Transverse colon (tissue), 3 donors: ENCODE results near the gene TWF2.

Experiments
- EP300 ChIP-seq: sonication (generic); formaldehyde crosslinking; IDR thresholded peaks from one replicate; pipeline ENCODE4 v1.6.1; 2017; ENCODE audit warnings: antibody characterized with exemption, low read depth
- POLR2A ChIP-seq: fragments of 450-650 bp; IDR thresholded peaks from one replicate; pipeline ENCODE4 v1.6.1; 2016; ENCODE audit warnings: antibody characterized with exemption, mild to moderate bottlenecking, moderate library complexity
- POLR2AphosphoS5 ChIP-seq, 3 donors: sonication (generic); formaldehyde crosslinking; IDR thresholded peaks; one replicate each; pipeline ENCODE4 v1.6.1; 2016; ENCODE audit warnings: antibody characterized with exemption in 3 of 3

DNA sequence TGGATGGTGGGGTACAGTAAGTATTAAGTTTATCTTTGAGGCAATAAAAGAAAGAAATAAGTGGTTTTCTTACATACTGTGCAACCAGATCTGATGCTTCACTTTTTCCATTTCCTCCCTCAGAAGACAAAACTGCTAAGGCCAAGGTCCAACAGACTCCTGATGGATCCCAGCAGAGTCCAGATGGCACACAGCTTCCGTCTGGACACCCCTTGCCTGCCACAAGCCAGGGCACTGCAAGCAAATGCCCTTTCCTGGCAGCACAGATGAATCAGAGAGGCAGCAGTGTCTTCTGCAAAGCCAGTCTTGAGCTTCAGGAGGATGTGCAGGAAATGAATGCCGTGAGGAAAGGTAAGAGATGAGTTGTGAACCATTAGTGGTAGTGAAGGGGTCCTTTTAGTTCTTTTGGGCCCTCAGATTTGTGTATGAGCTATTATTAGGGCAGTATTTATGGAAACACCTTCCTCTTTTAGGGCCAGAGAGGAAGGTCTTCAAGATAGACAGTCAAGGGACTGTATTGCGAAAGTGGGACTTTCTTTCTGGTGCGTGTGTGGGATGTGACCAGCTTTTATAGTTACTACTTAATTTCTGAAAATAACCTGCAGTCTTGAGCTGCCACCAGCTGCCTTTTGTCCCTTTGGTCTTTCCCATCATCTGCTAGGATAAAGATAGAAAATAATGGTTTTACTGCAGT lies 36.4 kb downstream of the TWF2 start:
- no peak for TF ChIP-seq POLR2AphosphoS5 (IDR thresholded peaks at IDR 0.05)
- TF ChIP-seq POLR2A = no peak
- TF ChIP-seq EP300 = no peak
